Endodermal cell (in vitro differentiated cells): ENCODE measurements around the gene CRTC3. TPM values are rescaled to one million over a fixed set of nuclear protein-coding genes. Genes with fewer than 3 reads are reported as not detected.

ENCODE experiments used
- DNase-seq: peaks from one replicate; pipeline ENCODE4 v3.0.0-alpha.2; 2017
- H3K27ac ChIP-seq: 2 replicates; pipeline ENCODE4 v1.5.1; 2013; ENCODE audit warnings: mild to moderate bottlenecking, low read depth, low read length, moderate library complexity
- H3K27me3 ChIP-seq: 2 replicates; pipeline ENCODE4 v1.6.1; 2013; ENCODE audit warnings: mild to moderate bottlenecking, low read length, moderate library complexity; ENCODE audit not compliant: insufficient read depth, control insufficient read depth, poor library complexity, severe bottlenecking
- H3K36me3 ChIP-seq: 2 replicates; pipeline ENCODE4 v1.7.0; 2013; ENCODE audit warnings: mild to moderate bottlenecking, low read length, moderate library complexity; ENCODE audit not compliant: control insufficient read depth, insufficient read depth
- H3K4me1 ChIP-seq: one replicate; pipeline ENCODE4 v1.7.0; 2013; ENCODE audit warnings: low read length; ENCODE audit not compliant: control insufficient read depth, insufficient read depth
- H3K4me3 ChIP-seq: 2 replicates; pipeline ENCODE4 v1.5.1; 2013; ENCODE audit warnings: mild to moderate bottlenecking, low read length, moderate library complexity
- H3K9ac ChIP-seq: 2 replicates; pipeline ENCODE4 v1.6.1; 2013; ENCODE audit warnings: mild to moderate bottlenecking, low read length, moderate library complexity; ENCODE audit not compliant: poor library complexity, severe bottlenecking; ENCODE audit errors: extremely low read depth
- H3K9me3 ChIP-seq: 2 replicates; pipeline ENCODE4 v1.6.1; 2013; ENCODE audit warnings: mild to moderate bottlenecking, low read length, moderate library complexity; ENCODE audit not compliant: control insufficient read depth
- H3K27ac Mint-ChIP-seq: 2 replicates; pipeline ENCODE4 v1.8.0; 2020; ENCODE audit warnings: mixed read lengths
- H3K27me3 Mint-ChIP-seq: 2 replicates; pipeline ENCODE4 v1.8.0; 2021; ENCODE audit warnings: mild to moderate bottlenecking, mixed read lengths; ENCODE audit not compliant: insufficient read depth
- H3K36me3 Mint-ChIP-seq: 2 replicates; pipeline ENCODE4 v1.8.0; 2020; ENCODE audit warnings: low read depth, mixed read lengths
- H3K4me1 Mint-ChIP-seq: 2 replicates; pipeline ENCODE4 v1.8.0; 2020; ENCODE audit warnings: mixed read lengths
- H3K4me3 Mint-ChIP-seq: 2 replicates; pipeline ENCODE4 v1.8.0; 2020; ENCODE audit warnings: mild to moderate bottlenecking, moderate library complexity, mixed read lengths
- H3K9me3 Mint-ChIP-seq: 2 replicates; pipeline ENCODE4 v1.8.0; 2020; ENCODE audit warnings: mild to moderate bottlenecking, mixed read lengths
- WGBS, 2 experiments: methylation state at CpG; one replicate each; pipeline versions ENCODE4 v1.1.5 to v1.1.7; 2013; ENCODE audit warnings: missing lambda C conversion rate in 2 of 2, mixed read lengths in 1 of 2; ENCODE audit not compliant: insufficient coverage in 1 of 2, insufficient read length in 1 of 2; 5-methylcytosine and 5-hydroxymethylcytosine counted together
- total RNA-seq, 2 donors: library from RNA; stranded (reverse); fragmentation: NEBNext Ultra II Directional in 1 of 2; extraction: Animal tissue kit (Norgen Biotek cat#: 25700) in 1 of 2; gene quantifications; 2 replicates in 1 of 2; 3 replicates in 1 of 2; pipeline ENCODE4 v1.2.1, GENCODE V29; 2021
- TF ChIP-seq, protein P1 (sequence below): fragments of 200-600 bp; sonication (generic); conservative IDR thresholded peaks from 2 replicates; pipeline ENCODE4 v1.5.0; 2021; ENCODE audit warnings: antibody characterized with exemption, mild to moderate bottlenecking

CRTC3 gene
- total RNA-seq, 2 donors from 2014 or later, result 17.3 to 21.9 TPM

DNA sequence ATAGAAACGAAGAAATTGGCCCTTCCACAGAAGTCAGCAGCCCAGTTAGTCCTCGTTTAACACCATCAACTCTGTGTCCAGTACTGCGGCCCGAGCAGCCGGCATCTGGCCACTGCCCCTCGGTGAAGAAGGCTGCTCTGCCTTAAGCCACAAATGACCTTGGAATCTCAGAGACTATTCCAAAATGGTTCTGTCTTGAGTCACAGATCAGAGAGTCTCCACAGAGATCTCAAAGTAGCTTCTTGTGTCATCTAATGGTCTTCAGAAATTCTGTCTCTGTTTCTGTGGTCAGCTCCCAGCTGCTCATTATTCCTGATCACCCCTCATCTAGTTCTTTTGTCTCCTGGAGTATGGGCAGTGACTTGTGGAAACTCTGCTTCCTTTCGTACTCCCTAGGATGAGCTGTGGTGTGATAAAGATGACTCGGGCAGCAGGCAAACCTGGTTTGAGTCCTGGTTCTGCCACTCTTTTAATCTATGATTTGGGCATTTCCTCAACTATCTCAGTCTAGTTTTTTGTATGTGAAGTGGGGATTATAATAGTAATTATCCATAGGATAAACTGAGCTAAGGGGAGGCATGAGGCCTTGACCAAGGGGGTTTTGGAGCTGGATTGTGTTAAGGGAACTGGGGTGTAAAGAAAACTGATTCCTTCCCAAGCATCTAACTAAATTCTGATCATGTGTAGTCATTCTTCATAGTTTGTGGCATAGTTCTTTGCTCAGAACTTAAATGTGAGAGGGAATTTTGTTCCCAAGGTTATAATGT lies 22.6 kb downstream of the CRTC3 start:
- WGBS, 2 experiments, result 94 to 97% methylated on average over 8 of the region's 8 CpGs
- H3K27ac Mint-ChIP-seq, result no peak overlapping the region
- H3K4me3 ChIP-seq, result no peak overlapping the region

DNA sequence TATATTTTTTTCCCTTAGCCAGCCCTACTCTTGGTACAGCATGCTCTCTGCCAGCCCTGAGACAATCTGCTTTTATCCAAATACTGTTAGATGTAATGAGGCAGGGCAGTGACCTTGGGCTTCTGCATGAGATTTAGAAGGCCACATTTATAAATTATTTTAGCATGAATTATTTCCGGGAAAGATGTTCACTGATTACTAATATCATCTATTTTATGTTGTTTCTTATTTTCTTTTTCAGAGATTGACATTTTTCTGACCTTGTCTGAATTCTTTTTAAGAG lies 23.1 kb downstream of the CRTC3 start:
- Histone ChIP-seq H3K4me3 (no peak overlapping the region), H3K27ac (no peak overlapping the region), H3K36me3 (no peaks in the 10 kb centered on the region), H3K9me3 (no peaks in the 10 kb centered on the region), H3K4me1 (peaks cover 3% of the 10 kb centered on the region), H3K9ac (no peak overlapping the region), H3K27me3 (no peaks in the 10 kb centered on the region)
- H3K4me3 Mint-ChIP-seq, result no peak overlapping the region
- no peaks in the 10 kb centered on the region for H3K9me3 Mint-ChIP-seq
- TF ChIP-seq, protein P1, sequence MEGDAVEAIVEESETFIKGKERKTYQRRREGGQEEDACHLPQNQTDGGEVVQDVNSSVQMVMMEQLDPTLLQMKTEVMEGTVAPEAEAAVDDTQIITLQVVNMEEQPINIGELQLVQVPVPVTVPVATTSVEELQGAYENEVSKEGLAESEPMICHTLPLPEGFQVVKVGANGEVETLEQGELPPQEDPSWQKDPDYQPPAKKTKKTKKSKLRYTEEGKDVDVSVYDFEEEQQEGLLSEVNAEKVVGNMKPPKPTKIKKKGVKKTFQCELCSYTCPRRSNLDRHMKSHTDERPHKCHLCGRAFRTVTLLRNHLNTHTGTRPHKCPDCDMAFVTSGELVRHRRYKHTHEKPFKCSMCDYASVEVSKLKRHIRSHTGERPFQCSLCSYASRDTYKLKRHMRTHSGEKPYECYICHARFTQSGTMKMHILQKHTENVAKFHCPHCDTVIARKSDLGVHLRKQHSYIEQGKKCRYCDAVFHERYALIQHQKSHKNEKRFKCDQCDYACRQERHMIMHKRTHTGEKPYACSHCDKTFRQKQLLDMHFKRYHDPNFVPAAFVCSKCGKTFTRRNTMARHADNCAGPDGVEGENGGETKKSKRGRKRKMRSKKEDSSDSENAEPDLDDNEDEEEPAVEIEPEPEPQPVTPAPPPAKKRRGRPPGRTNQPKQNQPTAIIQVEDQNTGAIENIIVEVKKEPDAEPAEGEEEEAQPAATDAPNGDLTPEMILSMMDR, result no peak
- WGBS, 2 experiments, result 100% methylated on average over 1 of the region's 1 CpG; no CpG with 5 or more reads in 1 of the 2 experiments
- DNase-seq, result no peak
- H3K36me3 Mint-ChIP-seq, result peaks cover 2% of the 10 kb centered on the region
- H3K27ac Mint-ChIP-seq, result no peak overlapping the region
- H3K4me1 Mint-ChIP-seq, result peaks cover 2% of the 10 kb centered on the region
- H3K27me3 Mint-ChIP-seq, result no peaks in the 10 kb centered on the region

More for the DNA sequence above, 22.6 kb downstream of the CRTC3 start:
- H3K27me3 Mint-ChIP-seq, result no peaks in the 10 kb centered on the region
- no peak overlapping the region for H3K4me3 Mint-ChIP-seq
- Histone ChIP-seq H3K36me3 (no peaks in the 10 kb centered on the region), H3K4me1 (peaks cover 3% of the 10 kb centered on the region), H3K27me3 (no peaks in the 10 kb centered on the region), H3K9me3 (no peaks in the 10 kb centered on the region), H3K27ac (no peak overlapping the region), H3K9ac (no peak overlapping the region)
- TF ChIP-seq, protein P1, result no peak
- peaks cover 2% of the 10 kb centered on the region for H3K36me3 Mint-ChIP-seq
- DNase-seq, result no peak
- peaks cover 5% of the 10 kb centered on the region for H3K4me1 Mint-ChIP-seq
- no peaks in the 10 kb centered on the region for H3K9me3 Mint-ChIP-seq

DNA sequence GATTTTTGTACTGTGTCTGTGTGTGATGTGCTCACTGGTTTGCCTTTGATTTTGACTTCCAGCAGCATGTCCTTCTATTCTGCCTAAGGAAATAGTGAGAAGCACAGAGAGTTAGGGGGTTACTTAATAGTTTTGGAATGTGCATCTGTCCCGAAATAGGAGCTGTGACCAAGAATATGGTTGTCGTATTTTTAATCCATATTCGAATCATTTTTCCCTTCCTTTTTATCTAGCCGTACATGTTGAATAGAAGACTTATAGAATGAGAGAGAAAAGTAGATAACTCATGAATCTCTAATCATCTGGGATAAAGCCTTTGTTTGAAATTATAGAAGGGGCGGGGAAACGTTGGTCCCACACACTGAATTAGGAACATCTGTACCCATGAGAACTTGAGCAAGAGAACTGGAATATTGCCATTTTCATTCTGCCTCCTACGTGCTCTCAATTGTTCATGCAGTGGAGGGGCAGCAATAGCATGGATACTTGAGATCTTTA lies 23.6 kb downstream of the CRTC3 start:
- TF ChIP-seq, protein P1, result no peak
- Histone ChIP-seq H3K4me1 (peaks cover 3% of the 10 kb centered on the region), H3K9me3 (no peaks in the 10 kb centered on the region), H3K36me3 (no peaks in the 10 kb centered on the region), H3K27me3 (no peaks in the 10 kb centered on the region), H3K4me3 (no peak overlapping the region), H3K9ac (no peak overlapping the region), H3K27ac (no peak overlapping the region)
- WGBS, 2 experiments, result 88 to 94% methylated on average over 6 to 7 of the region's 7 CpGs
- no peak overlapping the region for H3K27ac Mint-ChIP-seq
- DNase-seq, result no peak
- peaks cover 6% of the 10 kb centered on the region for H3K4me1 Mint-ChIP-seq
- H3K4me3 Mint-ChIP-seq, result no peak overlapping the region
- no peaks in the 10 kb centered on the region for H3K27me3 Mint-ChIP-seq
- no peaks in the 10 kb centered on the region for H3K9me3 Mint-ChIP-seq
- peaks cover 2% of the 10 kb centered on the region for H3K36me3 Mint-ChIP-seq
